HEK293 (cell line): ENCODE data around the gene LTB4R.

Experiments
- CTCF ChIA-PET: fragments of 350-600 bp; formaldehyde crosslinking; extraction: SDS; loops from one replicate; lab custom pipeline; 2021; ENCODE audit warnings: antibody characterized with exemption; lab: Yijun Ruan, JAX
- POLR2A ChIA-PET: fragments of 300-600 bp; formaldehyde crosslinking; extraction: SDS; loops from one replicate; lab custom pipeline; 2020; ENCODE audit warnings: antibody characterized with exemption, inconsistent platforms; lab: Yijun Ruan, JAX
- H3K27ac ChIP-seq: fragments of 200-500 bp; sonication (Bioruptor generic); 2 replicates; pipeline ENCODE4 v1.5.1; 2014; ENCODE audit warnings: low read depth, low read length, control low read depth, inconsistent platforms; ENCODE audit errors: extremely low read depth
- H3K36me3 ChIP-seq, 2 experiments: fragments of 200-500 bp in 1 of 2; sonication (Bioruptor generic) in 1 of 2; 1 replicate in 1 of 2; 2 replicates in 1 of 2; pipeline ENCODE4 v1.5.1; 2014 to 2017; ENCODE audit warnings: inconsistent platforms in 2 of 2, low read length in 2 of 2; ENCODE audit not compliant: control insufficient read depth in 2 of 2, insufficient read depth in 1 of 2
- H3K4me1 ChIP-seq: fragments of 200-500 bp; sonication (Bioruptor generic); 2 replicates; pipeline ENCODE4 v1.5.1; 2014; ENCODE audit warnings: mild to moderate bottlenecking, low read length, inconsistent platforms; ENCODE audit not compliant: control insufficient read depth, insufficient read depth
- H3K4me3 ChIP-seq: 2 replicates; pipeline ENCODE4 v1.5.1; 2011; ENCODE audit warnings: low read depth, mild to moderate bottlenecking, control low read depth, low read length, moderate library complexity
- H3K9me3 ChIP-seq: fragments of 200-500 bp; sonication (Bioruptor generic); 2 replicates; pipeline ENCODE4 v1.5.1; 2014; ENCODE audit warnings: low read depth, low read length, inconsistent platforms; ENCODE audit not compliant: control insufficient read depth, insufficient read depth
- BCL6B ChIP-seq: fragments of 450-650 bp; formaldehyde crosslinking; IDR thresholded peaks from 2 replicates; pipeline ENCODE4 v1.5.1; 2017; ENCODE audit warnings: missing biosample characterization, missing genetic modification characterization
- EGR2 ChIP-seq: fragments of 450-650 bp; formaldehyde crosslinking; IDR thresholded peaks from 2 replicates; pipeline ENCODE4 v1.5.1; 2016; ENCODE audit warnings: low read depth, missing biosample characterization, missing genetic modification characterization
- FEZF1 ChIP-seq: fragments of 450-650 bp; formaldehyde crosslinking; IDR thresholded peaks from 2 replicates; pipeline ENCODE4 v1.5.1; 2016; ENCODE audit warnings: missing biosample characterization, missing genetic modification characterization
- HOXA7 ChIP-seq: sonication (generic); formaldehyde crosslinking; IDR thresholded peaks from 2 replicates; pipeline ENCODE4 v1.8.1; 2022; ENCODE audit warnings: missing genetic modification reagents, borderline replicate concordance
- KLF1 ChIP-seq: fragments of 450-650 bp; formaldehyde crosslinking; IDR thresholded peaks from 2 replicates; pipeline ENCODE4 v1.5.1; 2016; ENCODE audit warnings: missing biosample characterization, missing genetic modification characterization
- KLF17 ChIP-seq: fragments of 450-650 bp; formaldehyde crosslinking; IDR thresholded peaks from 2 replicates; pipeline ENCODE4 v1.5.1; 2016; ENCODE audit warnings: missing biosample characterization, missing genetic modification characterization
- TSHZ1 ChIP-seq: fragments of 450-650 bp; formaldehyde crosslinking; IDR thresholded peaks from 2 replicates; pipeline ENCODE4 v1.5.1; 2016; ENCODE audit warnings: missing biosample characterization, missing genetic modification characterization, borderline replicate concordance
- ZBTB21 ChIP-seq: fragments of 450-650 bp; formaldehyde crosslinking; IDR thresholded peaks from 2 replicates; pipeline ENCODE4 v1.5.1; 2017; ENCODE audit warnings: missing biosample characterization, missing genetic modification characterization
- ZBTB26 ChIP-seq: fragments of 450-650 bp; formaldehyde crosslinking; optimal IDR thresholded peaks from 2 replicates; pipeline ENCODE3; 2016; ENCODE audit warnings: missing biosample characterization, mild to moderate bottlenecking, missing genetic modification characterization
- ZNF133 ChIP-seq: fragments of 450-650 bp; formaldehyde crosslinking; IDR thresholded peaks from 2 replicates; pipeline ENCODE4 v1.5.1; 2016; ENCODE audit warnings: missing biosample characterization, missing genetic modification characterization
- ZNF175 ChIP-seq: fragments of 450-650 bp; formaldehyde crosslinking; IDR thresholded peaks from 2 replicates; pipeline ENCODE4 v1.5.1; 2016; ENCODE audit warnings: missing biosample characterization, missing genetic modification characterization
- ZNF302 ChIP-seq: fragments of 450-650 bp; formaldehyde crosslinking; IDR thresholded peaks from 2 replicates; pipeline ENCODE4 v1.5.1; 2016; ENCODE audit warnings: missing biosample characterization, missing genetic modification characterization, low read depth
- ZNF335 ChIP-seq: fragments of 450-650 bp; formaldehyde crosslinking; conservative IDR thresholded peaks from 2 replicates; pipeline ENCODE4 v1.5.1; 2016; ENCODE audit warnings: missing biosample characterization, missing genetic modification characterization
- ZNF366 ChIP-seq: fragments of 450-650 bp; formaldehyde crosslinking; conservative IDR thresholded peaks from 2 replicates; pipeline ENCODE4 v1.5.1; 2016; ENCODE audit warnings: missing biosample characterization, missing genetic modification characterization
- ZNF423 ChIP-seq: fragments of 450-650 bp; formaldehyde crosslinking; IDR thresholded peaks from 2 replicates; pipeline ENCODE4 v1.5.1; 2016; ENCODE audit warnings: missing biosample characterization, missing genetic modification characterization
- ZNF600 ChIP-seq: fragments of 450-650 bp; formaldehyde crosslinking; IDR thresholded peaks from 2 replicates; pipeline ENCODE4 v1.5.1; 2016; ENCODE audit warnings: missing biosample characterization, missing genetic modification characterization
- TF ChIP-seq, protein P1 (sequence below): fragments of 450-650 bp; formaldehyde crosslinking; conservative IDR thresholded peaks from 2 replicates; pipeline ENCODE4 v1.5.1; 2016; ENCODE audit warnings: low read depth, missing biosample characterization, missing genetic modification characterization
- TF ChIP-seq, protein P2 (sequence below): fragments of 450-650 bp; formaldehyde crosslinking; IDR thresholded peaks from 2 replicates; pipeline ENCODE4 v1.5.0; 2017; ENCODE audit warnings: missing biosample characterization, missing genetic modification characterization, borderline replicate concordance
- TF ChIP-seq, protein P3 (sequence below): fragments of 450-650 bp; formaldehyde crosslinking; IDR thresholded peaks from 2 replicates; pipeline ENCODE4 v1.5.1; 2017; ENCODE audit warnings: missing biosample characterization, mild to moderate bottlenecking, missing genetic modification characterization, moderate library complexity

The LTB4R gene

DNA sequence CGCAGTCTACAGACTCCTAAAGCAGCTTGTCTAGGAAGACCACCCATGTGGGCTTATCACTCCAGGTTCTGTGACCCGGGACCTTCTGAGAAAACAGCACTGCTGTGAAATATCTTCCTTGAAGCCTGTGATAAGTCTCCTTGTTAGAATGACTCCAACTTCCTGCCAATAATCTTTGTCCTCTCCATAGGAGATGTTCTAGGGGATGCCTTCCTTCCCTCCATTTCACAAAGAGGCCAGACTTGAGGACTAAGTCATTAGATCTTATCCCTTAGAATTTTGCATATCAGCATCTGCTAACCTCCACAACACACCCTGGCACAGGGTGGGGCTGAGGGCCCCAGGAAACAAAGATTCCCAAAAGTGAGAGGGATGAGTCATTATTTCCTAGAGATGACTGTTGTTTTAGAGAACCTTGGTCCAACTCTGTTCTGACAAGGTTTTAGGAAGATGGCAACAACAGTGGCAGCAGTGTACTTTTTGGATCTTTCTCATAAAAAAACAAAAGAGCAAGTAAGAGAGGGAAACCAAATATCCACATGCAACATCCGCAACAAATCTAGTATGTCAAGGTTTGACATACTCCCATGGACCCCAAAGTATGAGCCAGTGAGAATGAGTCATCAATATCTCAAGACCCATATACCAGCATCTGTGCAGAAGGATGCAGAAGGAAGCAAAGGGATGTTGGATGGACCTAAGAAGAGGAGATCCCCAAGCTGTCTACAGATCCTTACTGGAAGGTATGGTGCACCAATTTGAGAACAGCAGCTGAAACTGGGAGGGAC is 6.0 kb downstream of the LTB4R start:
- H3K4me1 ChIP-seq: no peaks in the 10 kb centered on the region
- H3K4me3 ChIP-seq: no peak overlapping the region
- peaks cover 0 to 8% of the 10 kb centered on the region in 2 experiments; a peak in 1 of 3 replicates for H3K36me3 ChIP-seq
- H3K9me3 ChIP-seq: no peaks in the 10 kb centered on the region
- no peak overlapping the region for H3K27ac ChIP-seq
- ChIA-PET CTCF (interaction anchor here (0.7 to 6.4 kb wide), 7 partner anchors 9 to 114 kb away, joined by 3 to 38 read pairs (median 9); partner anchors contain the start of genes CIDEB and TINF2), POLR2A (interaction anchor here (0.9 kb wide), 1 partner anchor 75 kb away, joined by 4 read pairs; the partner anchor contains the start of gene TINF2)
- TF ChIP-seq ZBTB26 (tag by site-specific recombination): no peak
- TF ChIP-seq HOXA7 (CRISPR knock-in tag): no peak
- peak; percentile 51; the same call in 1 of the 2 replicates for TF ChIP-seq KLF17
- TF ChIP-seq ZNF423 (tag by site-specific recombination): no peak
- TF ChIP-seq BCL6B (tag by site-specific recombination): peak; percentile 46; the same call in 1 of the 2 replicates
- 0 out of 2 replicates have a peak, but pooled peaks have one; percentile 33 for TF ChIP-seq ZNF366 (tag by site-specific recombination)
- TF ChIP-seq, protein P1, sequence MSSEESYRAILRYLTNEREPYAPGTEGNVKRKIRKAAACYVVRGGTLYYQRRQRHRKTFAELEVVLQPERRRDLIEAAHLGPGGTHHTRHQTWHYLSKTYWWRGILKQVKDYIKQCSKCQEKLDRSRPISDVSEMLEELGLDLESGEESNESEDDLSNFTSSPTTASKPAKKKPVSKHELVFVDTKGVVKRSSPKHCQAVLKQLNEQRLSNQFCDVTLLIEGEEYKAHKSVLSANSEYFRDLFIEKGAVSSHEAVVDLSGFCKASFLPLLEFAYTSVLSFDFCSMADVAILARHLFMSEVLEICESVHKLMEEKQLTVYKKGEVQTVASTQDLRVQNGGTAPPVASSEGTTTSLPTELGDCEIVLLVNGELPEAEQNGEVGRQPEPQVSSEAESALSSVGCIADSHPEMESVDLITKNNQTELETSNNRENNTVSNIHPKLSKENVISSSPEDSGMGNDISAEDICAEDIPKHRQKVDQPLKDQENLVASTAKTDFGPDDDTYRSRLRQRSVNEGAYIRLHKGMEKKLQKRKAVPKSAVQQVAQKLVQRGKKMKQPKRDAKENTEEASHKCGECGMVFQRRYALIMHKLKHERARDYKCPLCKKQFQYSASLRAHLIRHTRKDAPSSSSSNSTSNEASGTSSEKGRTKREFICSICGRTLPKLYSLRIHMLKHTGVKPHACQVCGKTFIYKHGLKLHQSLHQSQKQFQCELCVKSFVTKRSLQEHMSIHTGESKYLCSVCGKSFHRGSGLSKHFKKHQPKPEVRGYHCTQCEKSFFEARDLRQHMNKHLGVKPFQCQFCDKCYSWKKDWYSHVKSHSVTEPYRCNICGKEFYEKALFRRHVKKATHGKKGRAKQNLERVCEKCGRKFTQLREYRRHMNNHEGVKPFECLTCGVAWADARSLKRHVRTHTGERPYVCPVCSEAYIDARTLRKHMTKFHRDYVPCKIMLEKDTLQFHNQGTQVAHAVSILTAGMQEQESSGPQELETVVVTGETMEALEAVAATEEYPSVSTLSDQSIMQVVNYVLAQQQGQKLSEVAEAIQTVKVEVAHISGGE (tag by site-specific recombination): no peak
- no peak for TF ChIP-seq TSHZ1
- TF ChIP-seq, protein P2, sequence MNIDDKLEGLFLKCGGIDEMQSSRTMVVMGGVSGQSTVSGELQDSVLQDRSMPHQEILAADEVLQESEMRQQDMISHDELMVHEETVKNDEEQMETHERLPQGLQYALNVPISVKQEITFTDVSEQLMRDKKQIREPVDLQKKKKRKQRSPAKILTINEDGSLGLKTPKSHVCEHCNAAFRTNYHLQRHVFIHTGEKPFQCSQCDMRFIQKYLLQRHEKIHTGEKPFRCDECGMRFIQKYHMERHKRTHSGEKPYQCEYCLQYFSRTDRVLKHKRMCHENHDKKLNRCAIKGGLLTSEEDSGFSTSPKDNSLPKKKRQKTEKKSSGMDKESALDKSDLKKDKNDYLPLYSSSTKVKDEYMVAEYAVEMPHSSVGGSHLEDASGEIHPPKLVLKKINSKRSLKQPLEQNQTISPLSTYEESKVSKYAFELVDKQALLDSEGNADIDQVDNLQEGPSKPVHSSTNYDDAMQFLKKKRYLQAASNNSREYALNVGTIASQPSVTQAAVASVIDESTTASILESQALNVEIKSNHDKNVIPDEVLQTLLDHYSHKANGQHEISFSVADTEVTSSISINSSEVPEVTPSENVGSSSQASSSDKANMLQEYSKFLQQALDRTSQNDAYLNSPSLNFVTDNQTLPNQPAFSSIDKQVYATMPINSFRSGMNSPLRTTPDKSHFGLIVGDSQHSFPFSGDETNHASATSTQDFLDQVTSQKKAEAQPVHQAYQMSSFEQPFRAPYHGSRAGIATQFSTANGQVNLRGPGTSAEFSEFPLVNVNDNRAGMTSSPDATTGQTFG (tag by site-specific recombination): no peak
- peak; percentile 60; the same call in 1 of the 2 replicates for TF ChIP-seq ZNF600 (tag by site-specific recombination)
- TF ChIP-seq, protein P3, sequence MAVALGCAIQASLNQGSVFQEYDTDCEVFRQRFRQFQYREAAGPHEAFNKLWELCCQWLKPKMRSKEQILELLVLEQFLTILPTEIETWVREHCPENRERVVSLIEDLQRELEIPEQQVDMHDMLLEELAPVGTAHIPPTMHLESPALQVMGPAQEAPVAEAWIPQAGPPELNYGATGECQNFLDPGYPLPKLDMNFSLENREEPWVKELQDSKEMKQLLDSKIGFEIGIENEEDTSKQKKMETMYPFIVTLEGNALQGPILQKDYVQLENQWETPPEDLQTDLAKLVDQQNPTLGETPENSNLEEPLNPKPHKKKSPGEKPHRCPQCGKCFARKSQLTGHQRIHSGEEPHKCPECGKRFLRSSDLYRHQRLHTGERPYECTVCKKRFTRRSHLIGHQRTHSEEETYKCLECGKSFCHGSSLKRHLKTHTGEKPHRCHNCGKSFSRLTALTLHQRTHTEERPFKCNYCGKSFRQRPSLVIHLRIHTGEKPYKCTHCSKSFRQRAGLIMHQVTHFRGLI: no peak
- TF ChIP-seq ZBTB21 (tag by site-specific recombination): peak; percentile 24; the same call in 1 of the 2 replicates
- no peak for TF ChIP-seq ZNF302
- no peak for TF ChIP-seq ZNF133 (tag by site-specific recombination)
- peak; percentile 46; the same call in 1 of the 2 replicates for TF ChIP-seq ZNF335 (tag by site-specific recombination)
- TF ChIP-seq ZNF175 (tag by site-specific recombination): no peak
- no peak for TF ChIP-seq EGR2 (tag by site-specific recombination)
- TF ChIP-seq KLF1: peak; percentile 25
- no peak for TF ChIP-seq FEZF1
